GM19463 (cell line): ENCODE data around the gene CLSTN3.
"Not testable (repeated sequence)": the region's sequence is repeated elsewhere in the genome, so short reads cannot be mapped to it uniquely, and the experiment has no call there.

Experiments
- ATAC-seq: cut with Tn5 transposase; IDR thresholded peaks from one replicate; pipeline ENCODE4 v1.9.1; 2021; ENCODE audit warnings: mild to moderate bottlenecking, moderate library complexity; ENCODE audit not compliant: unreplicated experiment

Gene CLSTN3

GRCh38 chr12:7103837-7104584 lies 26.2 kb upstream of the CLSTN3 start:
- no peak for ATAC-seq

DNA sequence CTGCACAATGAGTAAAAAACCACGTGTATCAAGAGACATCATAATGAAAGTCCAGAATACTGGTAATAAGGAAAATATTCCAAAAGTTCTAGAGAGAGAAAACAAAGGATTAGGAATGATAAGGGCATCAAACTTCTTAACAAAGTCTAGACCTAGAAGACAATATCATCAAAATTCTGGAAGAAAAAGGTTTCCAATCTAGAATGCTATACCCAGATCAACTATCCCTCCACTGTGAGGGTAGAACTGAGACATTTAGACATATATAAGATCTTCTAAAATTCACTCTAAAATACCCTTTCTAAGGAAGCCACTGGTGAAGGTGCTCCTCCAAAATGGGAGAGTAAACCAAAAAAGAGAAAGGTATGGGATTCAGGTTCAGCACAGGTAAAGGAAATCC lies 24.1 kb upstream of the CLSTN3 start:
- no peak for ATAC-seq

DNA sequence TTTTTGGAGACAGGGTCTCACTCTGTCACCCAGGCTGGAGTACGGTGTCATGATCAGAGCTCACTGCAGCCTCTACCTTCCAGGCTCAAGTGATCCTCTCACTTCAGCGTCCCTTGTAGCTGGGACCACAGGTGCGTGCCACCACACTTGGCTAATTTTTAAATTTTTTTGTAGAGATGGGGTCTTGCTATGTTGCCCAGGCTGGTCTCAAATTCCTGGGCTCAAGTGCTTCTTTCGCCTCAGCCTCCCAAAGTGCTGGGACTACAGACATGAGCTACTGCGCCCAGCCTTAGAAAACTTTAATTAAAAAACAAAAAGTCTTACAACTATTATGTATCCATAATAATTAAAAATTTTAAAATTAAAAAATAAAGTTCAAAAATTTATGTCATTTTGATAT lies 23.0 kb upstream of the CLSTN3 start:
- ATAC-seq, result not testable (repeated sequence)

DNA sequence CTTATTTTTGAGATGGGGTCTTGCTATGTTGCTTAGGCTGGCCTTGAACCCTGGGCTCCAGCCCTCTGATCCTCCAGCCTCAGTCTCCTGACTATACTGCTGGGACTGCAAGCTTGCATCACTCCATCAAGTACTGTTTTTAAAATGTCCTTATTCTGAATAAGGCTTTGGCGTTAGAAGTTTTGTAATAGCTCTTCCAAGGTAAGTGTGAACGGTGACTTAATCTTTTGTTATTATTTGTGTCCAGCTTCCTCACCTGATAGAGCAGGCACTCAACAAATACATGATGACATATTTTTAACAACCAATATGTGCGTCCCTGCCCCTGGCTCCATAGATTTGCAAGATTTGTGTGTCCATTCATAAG lies 22.6 kb upstream of the CLSTN3 start:
- no peak for ATAC-seq

DNA sequence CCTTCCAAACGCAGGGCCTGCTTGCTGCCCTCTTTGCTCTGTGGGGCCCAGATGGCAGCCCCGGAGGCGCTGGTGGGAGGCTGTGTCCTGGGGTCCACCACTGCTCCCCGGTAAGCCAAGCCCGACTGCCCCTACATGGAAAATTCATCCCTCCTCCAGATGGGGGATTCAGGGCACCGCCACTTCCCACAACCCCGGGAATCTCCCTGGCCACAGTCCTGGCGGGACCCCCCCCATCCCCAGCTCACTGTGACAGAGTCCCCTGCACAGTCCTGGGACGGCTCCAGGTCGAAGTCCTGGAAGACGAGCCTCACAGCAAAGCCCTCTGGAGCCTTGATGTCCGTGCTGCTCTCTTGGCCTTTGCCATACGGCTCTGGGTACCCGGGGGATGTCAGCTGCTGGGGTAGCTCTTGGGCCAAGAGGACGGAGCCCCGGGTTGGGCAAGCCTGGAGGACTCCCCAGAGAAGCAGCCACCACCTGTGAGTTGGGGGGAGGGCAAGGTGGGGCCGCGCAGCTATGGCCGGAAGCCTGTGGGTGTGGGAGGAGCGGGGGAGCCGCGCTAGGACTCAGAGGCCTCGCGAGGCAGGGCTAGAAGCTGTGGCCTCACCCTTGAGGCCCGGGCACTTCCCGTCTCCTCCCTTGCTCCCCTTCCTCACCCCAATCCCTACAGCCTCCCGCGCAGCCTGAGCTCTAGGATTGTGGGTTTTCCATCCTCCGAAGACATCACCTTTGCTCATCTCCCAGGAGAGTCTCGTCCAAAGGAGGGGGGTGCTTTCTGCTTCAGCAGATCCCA lies 22.0 kb upstream of the CLSTN3 start:
- ATAC-seq, result peak; percentile 93

DNA sequence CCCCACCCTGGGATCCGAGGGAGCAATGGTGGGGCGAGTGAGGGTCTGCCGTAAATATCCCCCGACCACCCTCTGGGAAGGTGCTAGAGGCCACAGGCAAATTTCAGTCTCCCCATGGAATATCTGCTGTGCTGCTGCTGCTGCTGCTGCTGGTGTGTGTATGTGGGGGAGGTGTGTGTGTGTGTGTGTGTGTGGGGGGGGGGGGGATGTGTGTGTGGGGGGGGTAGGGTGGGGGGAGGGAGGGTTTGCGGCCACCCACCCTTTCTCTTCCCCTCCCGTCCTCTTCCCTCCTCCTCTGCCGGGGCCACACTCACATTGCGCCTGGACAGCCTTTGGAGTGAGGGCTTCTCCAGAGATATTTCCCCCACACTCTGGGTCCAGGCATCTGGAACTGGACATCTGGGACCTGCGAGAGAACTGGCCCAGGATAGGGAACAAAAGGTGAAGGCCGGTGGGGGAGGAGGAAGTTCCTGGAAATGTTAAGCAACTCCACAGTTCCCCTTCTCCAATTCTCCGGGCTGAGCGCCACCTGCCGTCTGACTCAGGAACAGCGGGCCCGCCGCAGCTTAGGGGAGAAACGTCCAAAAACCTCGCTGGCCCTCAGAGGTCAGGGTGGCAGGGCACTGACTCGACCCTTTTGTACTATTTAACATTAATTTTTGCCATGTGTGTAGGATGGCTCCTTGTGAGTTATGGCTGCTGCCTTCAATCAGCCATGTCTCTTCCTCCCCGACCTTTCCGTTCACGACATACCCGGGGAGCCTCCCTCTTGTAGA lies 21.2 kb upstream of the CLSTN3 start, which contains the start of gene C1RL:
TSS of gene C1RL (minus strand) at position 419 of the 776 bp plus-strand sequence. CDS start at position 385, 34 bp downstream.
- ATAC-seq, result no peak

DNA sequence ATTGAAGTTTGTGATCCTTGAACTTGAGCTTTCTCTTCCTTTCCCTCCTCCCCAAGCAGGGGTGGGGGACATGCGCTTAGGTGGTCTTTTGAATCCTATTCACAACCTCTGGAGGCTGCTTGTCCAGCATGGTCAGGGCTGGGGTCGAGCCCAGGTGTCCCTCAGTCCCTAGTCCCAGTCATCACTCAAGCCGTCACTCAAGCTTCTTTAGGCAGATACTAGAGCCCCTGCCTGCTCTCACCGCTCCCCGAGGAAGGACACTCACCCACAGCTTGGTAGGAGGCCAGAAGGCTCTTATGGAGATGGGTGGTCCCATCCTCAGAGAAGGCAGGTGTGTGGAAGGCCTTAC lies 20.6 kb upstream of the CLSTN3 start:
- no peak for ATAC-seq

- no peak for ATAC-seq
These were observed 19.5 kb upstream of the CLSTN3 start for GRCh38 chr12:7110661-7111060.

- ATAC-seq, result no peak
These were observed 18.1 kb upstream of the CLSTN3 start for GRCh38 chr12:7112041-7112440.

- no peak for ATAC-seq
These were observed 16.7 kb upstream of the CLSTN3 start for GRCh38 chr12:7113389-7113871.

DNA sequence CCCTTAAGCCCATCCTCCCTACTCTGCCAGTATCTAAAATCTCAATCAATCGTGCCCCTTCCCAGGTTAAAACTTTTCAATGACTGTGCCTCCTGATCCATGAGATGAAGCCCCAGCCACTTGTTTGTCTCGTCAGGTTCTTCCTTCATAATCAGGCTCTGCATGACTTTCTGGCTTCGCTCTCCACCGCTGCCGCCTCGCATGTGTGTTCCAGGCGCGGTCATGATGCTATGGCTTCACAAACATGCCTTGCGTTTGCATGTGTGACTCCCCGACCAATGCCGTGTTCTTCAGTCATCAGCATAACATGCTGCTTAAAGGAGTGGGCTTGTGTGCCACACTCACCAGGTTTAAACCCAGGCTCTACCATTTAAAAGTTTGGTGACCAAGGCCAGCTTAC lies 16.2 kb upstream of the CLSTN3 start:
- no peak for ATAC-seq

DNA sequence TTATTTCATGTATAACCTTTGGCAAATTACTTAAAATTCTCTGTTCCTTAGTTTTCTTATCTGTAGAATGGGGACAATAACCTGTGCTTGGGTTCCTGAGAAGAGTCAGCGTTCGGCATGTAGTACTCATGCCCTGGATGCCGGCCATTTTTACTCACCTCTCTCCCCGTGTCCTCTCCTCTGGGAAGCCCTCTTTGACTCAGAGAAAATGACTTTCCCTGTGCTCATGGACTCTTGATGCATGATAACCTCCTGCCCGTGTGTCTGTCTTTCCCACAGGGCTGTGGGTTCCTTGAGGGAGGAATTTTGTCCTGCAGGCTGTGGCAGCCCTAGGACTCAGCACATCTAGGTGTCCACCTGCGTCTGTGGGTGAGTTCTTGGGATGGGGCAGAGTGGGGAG lies 15.3 kb upstream of the CLSTN3 start:
- ATAC-seq, result no peak

- no peak for ATAC-seq
These were observed 14.0 kb upstream of the CLSTN3 start for GRCh38 chr12:7116196-7116595.

GRCh38 chr12:7116916-7117315 lies 13.3 kb upstream of the CLSTN3 start:
- no peak for ATAC-seq

- ATAC-seq, result no peak
These were observed 12.5 kb upstream of the CLSTN3 start for GRCh38 chr12:7117670-7118069.

DNA sequence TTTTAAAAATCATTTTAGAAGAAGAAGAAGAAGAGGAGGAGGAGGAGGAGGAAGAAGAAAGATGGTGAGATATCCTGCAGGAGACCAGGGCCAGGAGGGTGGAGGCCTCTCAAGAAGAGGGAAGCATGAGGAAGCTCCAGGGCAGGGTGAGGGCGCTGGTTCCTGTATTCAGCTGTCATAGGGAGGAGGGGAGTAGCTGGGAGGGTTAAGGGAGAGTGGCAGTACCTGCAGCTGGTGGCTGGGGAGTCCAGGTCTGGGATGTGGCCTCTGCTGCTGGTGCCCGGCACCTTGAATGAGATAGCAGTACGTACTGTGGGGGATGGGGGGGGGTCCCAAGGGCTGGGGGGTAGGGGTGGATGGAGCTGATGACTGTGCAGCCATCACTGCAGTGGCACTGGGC lies 11.3 kb upstream of the CLSTN3 start:
- no peak for ATAC-seq

GRCh38 chr12:7120166-7120565 lies 10.0 kb upstream of the CLSTN3 start:
- ATAC-seq, result no peak

GRCh38 chr12:7121324-7121723 lies 8.8 kb upstream of the CLSTN3 start:
- ATAC-seq, result no peak

DNA sequence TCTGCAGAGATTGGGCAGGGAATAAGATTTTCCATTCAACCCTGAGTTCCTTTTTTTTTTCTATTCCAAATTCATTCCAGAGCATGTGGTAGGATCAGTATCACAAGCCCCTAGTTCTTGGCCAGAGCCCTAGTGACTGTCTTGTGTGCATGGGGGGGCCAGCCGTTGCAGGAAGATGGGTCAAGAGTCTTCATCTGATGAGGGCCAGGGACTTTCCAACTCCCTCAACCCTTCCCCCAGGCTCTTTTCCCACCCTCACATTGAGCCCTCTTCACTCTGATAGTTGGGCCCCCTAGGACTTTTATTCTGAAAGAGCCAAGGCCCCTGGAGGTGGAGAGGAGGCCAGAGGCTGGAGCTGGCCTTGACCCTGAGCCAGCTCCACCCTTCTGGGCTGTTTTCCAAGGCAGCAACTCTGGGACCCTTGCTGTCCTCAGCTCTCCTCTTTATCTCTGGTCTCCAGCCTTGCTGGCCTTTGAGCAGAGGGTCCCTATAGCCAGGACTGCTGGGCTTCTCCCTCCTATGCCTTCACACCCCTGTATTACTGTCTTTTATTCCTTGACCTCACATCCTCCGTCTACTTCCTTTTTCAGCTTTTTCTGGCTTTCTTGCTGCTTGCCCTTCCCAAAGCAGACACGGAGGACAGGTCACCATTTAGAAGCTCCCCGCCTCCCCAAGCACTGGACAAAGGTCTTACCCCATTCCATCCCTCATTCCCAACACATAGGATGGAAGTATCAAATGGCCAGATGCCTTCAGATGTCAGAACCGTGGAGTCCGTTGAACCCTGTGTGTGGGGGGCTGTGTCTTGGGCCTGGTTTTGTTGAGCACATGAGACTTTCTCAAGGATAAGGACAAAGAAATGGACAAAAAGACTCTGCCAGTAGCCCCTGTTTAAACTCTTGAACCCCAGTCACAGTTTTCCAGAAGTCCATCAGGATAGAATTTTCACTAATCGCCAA lies 7.1 kb upstream of the CLSTN3 start:
- ATAC-seq, result no peak

GRCh38 chr12:7123806-7124522 lies 6.2 kb upstream of the CLSTN3 start:
- ATAC-seq, result no peak
